Ecto neural progenitor cell (in vitro differentiated cells): ENCODE data around the gene CDHR5.

Experiments used
- DNase-seq: peaks from one replicate; pipeline ENCODE4 v3.0.0-alpha.2; 2018; ENCODE audit warnings: low spot score

The CDHR5 gene

DNA sequence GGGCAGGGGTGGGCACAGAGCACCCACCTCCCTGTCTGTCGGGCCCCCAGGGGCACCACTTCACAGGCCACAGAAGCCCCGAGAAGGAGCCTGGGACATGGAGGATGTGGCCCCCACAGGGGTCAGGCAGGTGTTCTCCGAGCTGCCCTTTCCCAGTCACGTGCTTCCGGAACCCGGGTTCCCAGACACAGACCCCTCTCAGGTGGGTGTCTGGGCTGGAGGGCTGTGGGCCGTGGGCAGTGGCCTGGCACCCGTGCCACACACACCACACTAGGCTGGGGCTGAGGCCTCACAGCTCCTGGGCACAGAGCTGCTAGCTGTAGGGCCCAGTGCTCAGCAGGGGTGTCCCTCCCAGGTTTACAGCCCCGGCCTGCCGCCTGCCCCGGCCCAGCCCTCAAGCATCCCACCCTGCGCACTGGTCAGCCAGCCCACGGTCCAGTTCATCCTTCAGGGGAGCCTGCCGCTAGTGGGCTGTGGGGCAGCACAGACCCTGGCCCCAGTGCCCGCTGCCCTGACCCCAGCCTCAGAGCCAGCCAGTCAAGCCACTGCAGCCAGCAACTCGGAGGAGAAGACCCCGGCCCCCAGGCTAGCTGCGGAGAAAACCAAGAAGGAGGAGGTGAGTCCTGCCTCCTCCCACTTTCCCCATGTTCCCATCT lies 14.5 kb downstream of the CDHR5 start:
- no peak for DNase-seq

GRCh38 chr11:609341-609811 lies 15.4 kb downstream of the CDHR5 start:
- no peak for DNase-seq

GRCh38 chr11:608791-609251 lies 15.9 kb downstream of the CDHR5 start:
- no peak for DNase-seq

DNA sequence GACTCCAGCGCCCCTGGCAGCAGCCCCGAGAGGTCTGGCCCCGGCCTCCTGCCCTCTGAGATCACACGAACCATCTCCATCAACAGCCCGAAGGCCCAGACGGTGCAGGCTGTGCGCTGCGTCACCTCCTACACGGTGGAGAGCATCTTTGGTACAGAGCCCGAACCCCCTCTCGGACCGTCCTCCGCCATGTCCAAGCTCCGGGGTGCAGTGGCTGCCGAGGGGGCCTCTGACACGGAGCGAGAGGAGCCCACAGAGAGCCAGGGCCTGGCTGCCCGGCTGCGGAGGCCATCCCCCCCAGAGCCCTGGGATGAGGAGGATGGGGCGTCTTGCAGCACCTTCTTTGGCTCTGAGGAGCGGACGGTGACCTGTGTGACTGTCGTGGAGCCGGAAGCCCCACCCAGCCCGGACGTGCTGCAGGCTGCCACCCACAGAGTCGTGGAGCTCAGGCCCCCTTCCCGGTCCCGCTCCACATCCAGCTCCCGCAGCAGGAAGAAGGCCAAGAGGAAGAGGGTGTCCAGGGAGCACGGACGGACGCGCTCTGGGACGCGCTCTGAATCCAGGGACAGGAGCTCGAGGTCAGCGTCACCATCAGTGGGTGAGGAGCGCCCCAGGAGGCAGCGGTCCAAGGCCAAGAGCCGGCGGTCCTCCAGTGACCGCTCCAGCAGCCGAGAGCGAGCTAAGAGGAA lies 16.6 kb downstream of the CDHR5 start:
- DNase-seq = no peak

DNA sequence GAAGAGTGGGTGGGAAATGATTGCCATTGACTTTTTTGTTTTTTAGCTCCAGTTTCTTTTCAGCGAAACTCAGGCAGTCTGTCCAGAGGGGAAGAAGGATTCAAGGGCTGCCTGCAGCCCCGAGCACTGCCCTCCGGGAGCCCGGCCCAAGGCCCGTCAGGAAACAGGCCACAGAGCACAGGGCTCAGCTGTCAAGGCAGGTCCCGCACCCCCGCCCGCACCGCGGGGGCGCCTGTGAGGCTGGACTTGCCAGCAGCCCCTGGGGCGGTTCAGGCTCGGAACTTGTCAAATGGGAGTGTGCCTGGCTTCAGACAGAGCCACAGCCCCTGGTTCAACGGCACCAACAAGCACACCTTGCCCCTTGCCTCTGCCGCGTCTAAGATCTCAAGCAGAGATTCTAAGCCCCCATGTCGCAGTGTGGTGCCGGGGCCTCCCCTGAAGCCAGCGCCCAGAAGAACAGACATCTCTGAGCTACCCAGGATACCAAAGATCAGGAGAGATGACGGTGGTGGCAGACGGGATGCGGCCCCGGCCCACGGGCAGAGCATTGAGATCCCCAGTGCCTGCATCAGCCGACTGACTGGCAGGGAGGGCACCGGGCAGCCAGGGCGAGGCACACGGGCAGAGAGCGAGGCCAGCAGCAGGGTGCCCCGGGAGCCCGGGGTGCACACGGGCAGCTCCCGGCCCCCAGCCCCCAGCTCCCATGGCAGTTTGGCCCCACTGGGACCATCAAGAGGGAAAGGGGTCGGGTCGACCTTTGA lies 17.6 kb downstream of the CDHR5 start:
- DNase-seq = no peak

DNA sequence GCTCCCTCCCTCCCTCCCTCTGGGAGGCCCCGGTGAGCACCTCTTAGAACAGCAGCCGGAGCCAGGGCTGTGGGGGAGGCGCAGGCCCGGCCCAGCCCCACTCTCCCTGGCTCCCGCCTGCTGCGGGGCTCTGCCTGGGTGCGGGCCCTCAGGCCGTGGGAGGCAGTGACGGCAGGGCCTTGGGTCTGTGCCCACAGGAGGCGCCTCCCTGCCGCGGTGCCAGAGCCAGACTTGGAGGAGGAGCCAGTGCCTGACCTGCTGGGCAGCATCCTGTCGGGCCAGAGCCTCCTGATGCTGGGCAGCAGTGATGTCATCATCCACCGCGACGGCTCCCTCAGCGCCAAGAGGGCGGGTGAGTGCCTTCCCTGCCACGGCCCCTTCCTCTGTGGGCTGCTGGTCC lies 18.5 kb downstream of the CDHR5 start:
- DNase-seq = no peak

GRCh38 chr11:605286-606129 lies 19.2 kb downstream of the CDHR5 start:
- DNase-seq = no peak

- DNase-seq = no peak
Measured at GRCh38 chr11:603154-603553, 21.6 kb downstream of the CDHR5 start.

GRCh38 chr11:601573-602245 lies 23.0 kb downstream of the CDHR5 start:
- DNase-seq = no peak

DNA sequence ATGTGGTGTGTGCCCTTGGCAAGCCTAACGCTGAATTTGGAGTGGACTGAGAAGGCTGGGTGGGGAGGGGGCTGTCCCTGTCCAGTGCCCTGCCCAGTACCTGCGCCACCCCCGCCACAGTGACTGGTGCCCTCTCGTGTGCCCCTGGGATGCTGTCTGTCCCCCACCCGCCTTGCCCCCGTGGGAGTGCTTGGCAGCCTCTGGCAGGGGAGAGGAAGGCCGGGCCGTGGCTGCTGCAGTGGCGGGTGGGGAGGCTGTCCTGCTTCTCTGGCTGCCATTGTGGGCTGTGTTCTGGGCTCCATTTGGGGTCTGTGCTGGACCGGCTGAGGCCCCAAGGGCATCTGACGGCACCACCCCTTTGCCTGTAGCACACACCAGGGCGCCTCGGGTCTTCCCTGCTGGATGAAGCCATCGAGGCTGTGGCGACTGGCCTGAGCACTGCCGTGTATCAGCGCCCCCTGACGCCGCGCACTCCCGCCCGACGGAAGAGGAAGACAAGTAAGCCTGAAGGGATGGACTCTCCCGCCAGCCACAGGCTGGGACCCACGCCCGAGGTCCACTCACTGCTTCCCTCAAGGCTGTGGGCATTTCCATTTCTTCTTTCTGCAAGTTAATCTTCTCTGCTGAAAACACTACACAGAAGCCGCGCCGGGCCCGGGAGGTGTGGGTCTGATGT lies 26.6 kb downstream of the CDHR5 start:
- DNase-seq = no peak

- peak; percentile 61 for DNase-seq
Measured at GRCh38 chr11:597166-597725, 27.5 kb downstream of the CDHR5 start.

- DNase-seq = no peak
Measured at GRCh38 chr11:596374-596773, 28.4 kb downstream of the CDHR5 start.

DNA sequence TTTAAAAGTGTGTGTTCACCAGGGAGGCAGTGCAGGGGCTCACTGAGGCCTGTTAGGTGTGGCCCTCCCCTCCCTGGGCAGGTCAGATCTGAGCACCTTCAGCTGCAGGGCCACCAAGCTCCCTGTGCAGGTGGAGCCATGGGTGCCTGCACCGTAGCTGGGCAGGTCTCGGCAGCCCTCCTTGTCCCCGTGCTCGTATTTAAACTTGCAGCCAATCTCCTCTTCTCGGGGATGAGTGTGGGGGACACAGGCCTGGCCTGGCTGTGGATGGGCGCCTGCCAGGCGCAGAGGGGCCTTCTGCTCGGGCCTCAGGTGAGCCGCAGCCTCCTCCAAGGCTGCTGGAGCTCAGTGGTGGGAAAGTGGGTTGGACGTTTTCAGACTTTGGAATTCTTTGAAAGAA lies 29.4 kb downstream of the CDHR5 start:
- DNase-seq = no peak

DNA sequence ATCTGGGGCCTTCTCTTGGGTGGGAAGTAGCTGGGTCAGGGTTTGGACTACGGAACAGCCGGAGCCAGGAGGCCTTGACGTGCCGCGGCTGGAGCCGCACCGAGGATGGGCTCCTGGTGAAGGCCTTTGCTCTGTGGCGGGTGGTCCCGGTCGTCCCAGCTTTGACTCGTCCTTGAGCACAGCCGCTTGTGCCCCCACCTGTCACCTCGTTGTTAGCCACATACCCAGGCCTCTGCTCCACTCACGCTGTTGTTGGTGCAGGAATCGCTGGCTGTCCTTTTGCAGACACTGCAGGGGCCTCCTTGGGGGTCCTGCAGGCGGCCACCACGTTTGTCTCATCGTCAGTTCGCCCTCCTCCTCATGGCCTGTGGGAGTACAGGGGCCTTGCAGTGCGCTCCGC lies 31.4 kb downstream of the CDHR5 start:
- no peak for DNase-seq

DNA sequence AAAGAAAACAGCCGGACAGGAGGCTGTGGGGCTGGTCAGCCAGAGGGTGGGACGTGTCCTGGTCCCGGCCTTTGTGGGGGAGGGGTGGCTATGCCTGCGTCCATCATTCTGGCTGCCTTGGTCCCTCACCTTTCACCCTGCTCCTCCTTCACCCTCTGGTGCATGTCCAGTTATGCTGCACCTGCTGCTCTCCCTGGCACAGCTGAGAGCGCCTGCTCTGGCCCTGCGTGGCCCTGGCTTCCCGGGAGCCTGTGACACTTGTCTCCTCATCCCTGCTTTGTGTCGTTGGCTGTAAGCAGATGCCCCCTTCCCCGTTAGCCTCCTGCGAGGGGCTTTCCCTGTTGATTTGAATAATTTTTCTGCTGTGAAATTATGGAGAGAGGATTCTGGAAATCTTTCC lies 31.8 kb downstream of the CDHR5 start:
- DNase-seq = no peak

DNA sequence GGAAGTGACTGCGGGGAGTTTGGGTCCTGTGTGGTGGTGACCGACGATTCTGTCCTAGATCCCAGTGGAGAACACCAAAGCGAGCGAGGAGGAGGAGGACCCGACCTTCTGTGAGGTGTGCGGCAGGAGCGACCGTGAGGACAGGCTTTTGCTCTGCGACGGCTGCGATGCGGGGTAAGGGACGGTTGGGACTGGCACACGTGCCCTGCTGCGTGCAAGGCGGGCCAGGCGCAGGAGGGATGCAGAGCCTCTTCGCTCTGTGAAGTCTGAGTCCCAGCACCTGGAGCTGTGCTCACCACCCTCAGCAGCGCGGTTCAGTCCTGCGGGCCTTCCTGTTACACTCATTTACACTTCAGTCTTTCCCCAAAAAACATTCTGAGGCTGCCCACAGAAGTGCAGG lies 32.3 kb downstream of the CDHR5 start:
- DNase-seq = no peak

DNA sequence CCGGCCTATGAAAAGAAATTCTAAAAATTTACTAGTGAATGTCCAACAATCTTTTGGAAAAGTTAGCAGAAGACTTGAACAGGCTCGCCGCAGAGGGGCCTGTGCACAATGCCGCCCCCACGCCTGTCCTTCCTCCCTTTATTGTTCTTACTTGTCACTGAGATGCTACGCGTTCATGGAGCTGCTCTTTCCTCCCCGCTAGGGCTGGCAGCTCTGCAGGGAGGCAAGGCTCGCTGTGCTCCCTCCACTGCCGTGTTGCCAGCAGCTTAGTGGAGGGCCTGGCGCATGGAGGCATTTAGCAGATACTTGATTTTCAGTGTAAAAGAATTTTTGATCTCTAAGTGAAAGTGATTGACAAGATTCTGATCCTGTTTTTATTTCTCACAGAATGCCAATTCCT lies 33.8 kb downstream of the CDHR5 start:
- DNase-seq = no peak

DNA sequence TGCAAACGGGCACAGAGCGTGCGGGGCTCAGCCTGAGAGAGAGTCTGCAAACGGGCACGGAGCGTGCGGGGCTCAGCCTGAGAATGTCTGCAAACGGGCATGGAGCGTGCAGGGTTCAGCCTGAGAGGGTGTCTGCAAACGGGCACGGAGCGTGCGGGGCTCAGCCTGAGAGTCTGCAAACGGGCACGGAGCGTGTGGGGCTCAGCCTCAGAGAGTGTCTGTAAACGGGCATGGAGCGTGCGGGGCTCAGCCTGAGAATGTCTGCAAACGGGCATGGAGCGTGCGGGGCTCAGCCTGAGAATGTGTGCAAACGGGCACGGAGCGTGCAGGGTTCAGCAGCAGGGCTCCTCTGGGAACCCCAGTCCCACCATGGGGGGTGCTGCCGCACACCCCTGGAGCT lies 35.0 kb downstream of the CDHR5 start:
- no peak for DNase-seq

- no peak for DNase-seq
Measured at GRCh38 chr11:587978-588380, 36.8 kb downstream of the CDHR5 start.

GRCh38 chr11:587546-587945 lies 37.2 kb downstream of the CDHR5 start:
- no peak for DNase-seq
